Astrocyte (in vitro differentiated cells and primary cell): ENCODE results near the gene DISC1.

Experiments used
- EZH2 ChIP-seq: IDR thresholded peaks from 2 replicates; pipeline ENCODE4 v1.6.1; 2012; ENCODE audit warnings: mild to moderate bottlenecking, low read length, inconsistent platforms; ENCODE audit not compliant: insufficient read depth
- TF ChIP-seq, protein P1 (sequence below): IDR thresholded peaks from 2 replicates; pipeline ENCODE4 v1.5.1; 2011; ENCODE audit warnings: low read depth, mild to moderate bottlenecking, inconsistent platforms, low read length, moderate library complexity; ENCODE audit not compliant: insufficient read depth

DNA sequence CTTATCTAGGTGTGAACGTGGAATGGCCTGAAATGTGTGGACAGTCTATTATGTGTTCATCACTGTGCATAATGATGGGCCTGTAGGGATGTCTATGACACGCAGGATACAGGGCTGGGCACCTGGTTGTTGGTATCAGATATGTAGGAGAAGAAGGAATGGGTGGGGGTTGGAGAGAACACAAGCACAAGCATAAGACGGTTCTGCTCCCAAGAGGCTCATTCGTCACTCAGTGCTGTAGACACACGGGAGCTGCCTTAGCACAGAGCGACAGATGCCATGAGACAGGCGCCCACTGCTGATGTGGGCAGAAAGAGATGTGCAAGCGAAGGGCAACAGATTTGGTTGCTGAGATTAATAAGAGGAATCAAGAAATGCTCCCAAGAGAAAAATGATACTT is 256.2 kb downstream of the DISC1 start:
- TF ChIP-seq, protein P1, sequence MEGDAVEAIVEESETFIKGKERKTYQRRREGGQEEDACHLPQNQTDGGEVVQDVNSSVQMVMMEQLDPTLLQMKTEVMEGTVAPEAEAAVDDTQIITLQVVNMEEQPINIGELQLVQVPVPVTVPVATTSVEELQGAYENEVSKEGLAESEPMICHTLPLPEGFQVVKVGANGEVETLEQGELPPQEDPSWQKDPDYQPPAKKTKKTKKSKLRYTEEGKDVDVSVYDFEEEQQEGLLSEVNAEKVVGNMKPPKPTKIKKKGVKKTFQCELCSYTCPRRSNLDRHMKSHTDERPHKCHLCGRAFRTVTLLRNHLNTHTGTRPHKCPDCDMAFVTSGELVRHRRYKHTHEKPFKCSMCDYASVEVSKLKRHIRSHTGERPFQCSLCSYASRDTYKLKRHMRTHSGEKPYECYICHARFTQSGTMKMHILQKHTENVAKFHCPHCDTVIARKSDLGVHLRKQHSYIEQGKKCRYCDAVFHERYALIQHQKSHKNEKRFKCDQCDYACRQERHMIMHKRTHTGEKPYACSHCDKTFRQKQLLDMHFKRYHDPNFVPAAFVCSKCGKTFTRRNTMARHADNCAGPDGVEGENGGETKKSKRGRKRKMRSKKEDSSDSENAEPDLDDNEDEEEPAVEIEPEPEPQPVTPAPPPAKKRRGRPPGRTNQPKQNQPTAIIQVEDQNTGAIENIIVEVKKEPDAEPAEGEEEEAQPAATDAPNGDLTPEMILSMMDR = no peak
- no peak for TF ChIP-seq EZH2
